ENCODE results near the gene CYP21A2. TPM values are rescaled to one million over a fixed set of nuclear protein-coding genes. Genes with fewer than 3 reads are reported as not detected.
"Not testable (repeated sequence)": the region's sequence is repeated elsewhere in the genome, so short reads cannot be mapped to it uniquely, and the experiment has no call there.

CYP21A2 gene
- total and polyA plus RNA-seq, 9 donors, result 0.04 to 1.9 (median 0.57) TPM

DNA sequence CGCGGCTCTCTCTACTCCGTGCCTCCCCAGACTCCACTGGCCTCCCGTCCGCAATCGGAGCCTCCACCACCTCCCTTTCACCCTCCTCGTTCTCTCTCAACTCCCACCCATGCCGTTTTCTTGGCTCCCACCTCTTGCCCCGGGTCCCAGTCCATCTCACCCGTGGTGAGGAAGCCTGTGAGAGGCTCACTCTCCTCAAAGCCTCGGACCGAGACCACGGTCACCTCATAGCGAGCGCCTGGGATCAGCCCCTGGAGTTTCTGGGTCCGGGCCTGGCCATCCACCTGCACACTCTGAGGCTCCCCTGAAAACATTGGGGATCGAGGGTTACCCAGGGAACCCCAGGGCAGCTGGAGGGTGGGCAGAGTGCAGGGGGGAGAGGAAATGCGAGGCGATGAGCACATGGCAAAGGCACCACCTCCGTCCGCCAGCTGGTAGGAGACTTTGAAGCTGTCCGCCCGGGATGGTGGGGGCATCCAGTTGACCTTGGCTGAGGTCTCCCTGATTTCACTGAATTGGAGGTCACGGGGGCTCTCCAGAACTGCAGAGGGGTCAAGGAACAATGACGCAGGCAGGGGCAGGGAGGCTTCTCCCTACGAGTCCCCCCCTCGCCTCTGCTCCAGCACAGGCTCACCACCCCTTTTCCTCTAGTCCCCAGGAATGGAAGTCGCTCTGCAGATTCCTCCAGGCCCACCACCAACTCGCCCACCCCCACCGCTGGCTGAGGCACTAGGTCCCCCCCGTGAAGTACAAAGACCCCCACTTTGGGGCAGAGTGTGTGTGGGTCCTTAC lies 5.6 kb downstream of the CYP21A2 start:
- Histone ChIP-seq H3K36me3 (ENCODE audit: control insufficient read depth, insufficient read depth, low read length) (peaks cover 19% of the 10 kb centered on the region), H3K4me1 (ENCODE audit: control insufficient read depth, insufficient read depth, low read length) (peaks cover 30% of the 10 kb centered on the region)
- DNase-seq; H3K9me3 ChIP-seq (replicated peaks; ENCODE audit: control insufficient read depth, low read depth, low read length); H3K4me3 ChIP-seq (ENCODE audit: low read length); H3K27me3 ChIP-seq (ENCODE audit: control insufficient read depth, insufficient read depth, low read length); H3K27ac ChIP-seq (ENCODE audit: low read length): not testable (repeated sequence)
- WGBS (ENCODE audit: insufficient coverage), result 82% methylated on average over 8 of the region's 31 CpGs

GRCh38 chr6:32044916-32045315 lies 6.7 kb downstream of the CYP21A2 start:
- WGBS (ENCODE audit: insufficient coverage), result 89% methylated on average over 1 of the region's 18 CpGs
- not testable (repeated sequence) for DNase-seq

DNA sequence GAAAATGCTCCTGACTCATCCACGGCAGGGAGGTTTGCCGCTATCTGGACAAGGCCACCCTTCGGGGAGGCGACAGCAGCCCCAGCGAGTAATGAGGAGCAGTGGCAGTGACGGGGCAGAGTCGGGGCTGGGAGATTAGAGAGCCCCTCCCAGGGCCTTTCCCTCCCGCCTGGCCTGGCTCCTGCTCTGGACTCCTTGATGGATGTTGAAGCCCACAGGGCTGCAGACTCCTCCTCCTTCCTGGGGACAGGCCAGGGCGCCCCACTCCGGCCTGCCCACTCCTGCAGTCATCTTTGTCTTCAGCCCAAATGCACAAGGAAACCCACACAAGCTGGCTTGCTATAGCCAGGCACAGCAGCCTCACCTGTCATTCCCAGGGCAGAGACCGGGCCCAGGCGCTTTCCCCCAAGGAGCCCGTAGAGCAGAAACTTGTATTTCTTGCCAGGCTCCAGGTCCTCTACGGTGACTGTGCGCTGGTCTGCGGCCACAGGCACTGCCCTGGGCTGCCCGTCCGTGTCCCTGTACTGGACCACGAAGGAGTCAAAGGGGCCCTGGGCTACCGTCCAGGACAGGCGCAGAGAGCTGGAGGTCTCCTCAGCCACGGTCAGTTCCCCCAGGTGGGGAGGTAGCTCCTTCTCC lies 7.7 kb downstream of the CYP21A2 start:
- WGBS (ENCODE audit: insufficient coverage), result 41% methylated on average over 10 of the region's 22 CpGs
- Histone ChIP-seq H3K27me3 (ENCODE audit: control insufficient read depth, insufficient read depth, low read length) (no peaks in the 10 kb centered on the region), H3K4me1 (ENCODE audit: control insufficient read depth, insufficient read depth, low read length) (peaks cover 30% of the 10 kb centered on the region), H3K9me3 (replicated peaks; ENCODE audit: control insufficient read depth, low read depth, low read length) (no peaks in the 10 kb centered on the region), H3K27ac (ENCODE audit: low read length) (peak overlapping the region; percentile 63), H3K4me3 (ENCODE audit: low read length) (no peak overlapping the region), H3K36me3 (ENCODE audit: control insufficient read depth, insufficient read depth, low read length) (peaks cover 25% of the 10 kb centered on the region)
- DNase-seq, result peak; percentile 25

More at GRCh38 chr6:32044916-32045315, 6.7 kb downstream of the CYP21A2 start:
- not testable (repeated sequence) for H3K27ac ChIP-seq (ENCODE audit: low read length); H3K9me3 ChIP-seq (replicated peaks; ENCODE audit: control insufficient read depth, low read depth, low read length); H3K4me3 ChIP-seq (ENCODE audit: low read length); H3K27me3 ChIP-seq (ENCODE audit: control insufficient read depth, insufficient read depth, low read length)
- Histone ChIP-seq H3K36me3 (ENCODE audit: control insufficient read depth, insufficient read depth, low read length) (peaks cover 22% of the 10 kb centered on the region), H3K4me1 (ENCODE audit: control insufficient read depth, insufficient read depth, low read length) (peaks cover 30% of the 10 kb centered on the region)

- H3K4me1 ChIP-seq (ENCODE audit: control insufficient read depth, insufficient read depth, low read length), result peaks cover 30% of the 10 kb centered on the region
Observed at GRCh38 chr6:32046450-32047083, 8.4 kb downstream of the CYP21A2 start.

DNA sequence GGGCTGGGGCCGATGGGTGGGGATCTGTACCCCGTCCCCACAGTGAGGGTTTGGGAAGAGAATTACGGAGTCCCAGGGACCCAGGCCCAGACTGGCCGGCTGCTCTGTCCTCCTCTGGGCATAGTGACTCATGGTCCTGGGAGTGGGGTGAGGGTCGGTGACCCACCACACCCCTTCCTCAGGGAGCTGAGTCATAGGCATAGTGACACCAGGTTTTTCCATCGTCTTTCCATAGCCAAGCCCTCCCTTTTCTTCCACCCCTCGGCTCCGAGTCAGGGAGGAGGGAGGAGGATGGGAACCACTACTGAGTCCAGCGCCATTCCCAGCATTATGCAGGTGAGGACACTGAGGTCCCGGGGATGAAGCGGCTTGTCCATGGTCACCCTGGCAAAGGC lies 8.9 kb downstream of the CYP21A2 start:
- peak; percentile 87 for DNase-seq
- Histone ChIP-seq H3K36me3 (ENCODE audit: control insufficient read depth, insufficient read depth, low read length) (peaks cover 31% of the 10 kb centered on the region), H3K4me3 (ENCODE audit: low read length) (no peak overlapping the region), H3K9me3 (replicated peaks; ENCODE audit: control insufficient read depth, low read depth, low read length) (no peaks in the 10 kb centered on the region), H3K27me3 (ENCODE audit: control insufficient read depth, insufficient read depth, low read length) (no peaks in the 10 kb centered on the region), H3K27ac (ENCODE audit: low read length) (peak overlapping the region; percentile 63), H3K4me1 (ENCODE audit: control insufficient read depth, insufficient read depth, low read length) (peaks cover 30% of the 10 kb centered on the region)
- WGBS (ENCODE audit: insufficient coverage), result 40% methylated on average over 8 of the region's 11 CpGs

More at GRCh38 chr6:32046450-32047083, 8.4 kb downstream of the CYP21A2 start:
- Histone ChIP-seq H3K4me3 (ENCODE audit: low read length) (no peak overlapping the region), H3K36me3 (ENCODE audit: control insufficient read depth, insufficient read depth, low read length) (peaks cover 31% of the 10 kb centered on the region), H3K27me3 (ENCODE audit: control insufficient read depth, insufficient read depth, low read length) (no peaks in the 10 kb centered on the region), H3K27ac (ENCODE audit: low read length) (peak overlapping the region; percentile 63), H3K9me3 (replicated peaks; ENCODE audit: control insufficient read depth, low read depth, low read length) (no peaks in the 10 kb centered on the region)
- DNase-seq, result peak; percentile 69
- 26% methylated on average over 6 of the region's 14 CpGs for WGBS (ENCODE audit: insufficient coverage)

DNA sequence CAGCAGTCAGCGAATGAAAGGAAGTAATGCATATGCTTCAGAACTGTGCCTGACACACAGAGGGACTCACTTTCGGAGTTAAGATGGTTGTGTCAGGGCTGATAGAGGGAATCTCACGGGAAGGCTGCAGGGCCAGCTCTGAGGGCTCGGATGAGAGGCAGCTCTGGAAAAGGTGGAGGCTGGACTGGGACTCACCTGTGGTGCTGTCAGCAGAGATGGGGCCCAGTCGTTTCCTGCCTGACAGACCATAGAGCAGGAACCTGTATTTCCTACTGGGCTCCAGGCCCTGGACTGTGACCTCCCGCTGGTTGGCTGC lies 9.3 kb downstream of the CYP21A2 start:
- Histone ChIP-seq H3K9me3 (replicated peaks; ENCODE audit: control insufficient read depth, low read depth, low read length) (no peaks in the 10 kb centered on the region), H3K4me3 (ENCODE audit: low read length) (no peak overlapping the region), H3K4me1 (ENCODE audit: control insufficient read depth, insufficient read depth, low read length) (peaks cover 30% of the 10 kb centered on the region), H3K27ac (ENCODE audit: low read length) (peak overlapping the region; percentile 63), H3K36me3 (ENCODE audit: control insufficient read depth, insufficient read depth, low read length) (peaks cover 31% of the 10 kb centered on the region), H3K27me3 (ENCODE audit: control insufficient read depth, insufficient read depth, low read length) (no peaks in the 10 kb centered on the region)
- DNase-seq, result no peak
- WGBS (ENCODE audit: insufficient coverage), result 72% methylated on average over 6 of the region's 6 CpGs

- WGBS (ENCODE audit: insufficient coverage), result 44% methylated on average over 42 of the region's 42 CpGs
- H3K4me1 ChIP-seq (ENCODE audit: control insufficient read depth, insufficient read depth, low read length), result peaks cover 30% of the 10 kb centered on the region
Observed at GRCh38 chr6:32047855-32048766, 9.9 kb downstream of the CYP21A2 start.

DNA sequence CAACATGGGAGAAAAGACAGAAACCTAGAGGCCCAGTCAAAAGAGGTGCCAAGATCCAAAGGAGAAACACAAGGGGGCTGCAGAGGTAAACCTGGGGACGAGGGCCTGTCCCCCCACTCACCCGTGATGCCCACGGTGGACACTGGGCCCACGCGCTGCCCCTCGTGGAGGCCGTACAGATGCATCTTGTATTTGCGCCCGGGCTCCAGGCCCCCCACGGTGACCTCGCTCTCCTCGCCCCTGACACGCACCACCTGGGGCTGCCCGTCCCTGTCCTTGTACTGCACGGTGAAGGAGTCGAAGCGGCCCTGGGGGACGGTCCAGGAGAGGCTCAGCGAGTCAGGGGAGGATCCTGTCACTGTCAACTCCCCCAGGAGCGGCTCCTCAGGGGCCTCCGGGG lies 10.9 kb downstream of the CYP21A2 start:
- WGBS (ENCODE audit: insufficient coverage), result 94% methylated on average over 13 of the region's 21 CpGs
- H3K36me3 ChIP-seq (ENCODE audit: control insufficient read depth, insufficient read depth, low read length), result peaks cover 40% of the 10 kb centered on the region
- H3K4me3 ChIP-seq (ENCODE audit: low read length); H3K9me3 ChIP-seq (replicated peaks; ENCODE audit: control insufficient read depth, low read depth, low read length); DNase-seq; H3K27me3 ChIP-seq (ENCODE audit: control insufficient read depth, insufficient read depth, low read length): not testable (repeated sequence)
- peaks cover 30% of the 10 kb centered on the region for H3K4me1 ChIP-seq (ENCODE audit: control insufficient read depth, insufficient read depth, low read length)
- H3K27ac ChIP-seq (ENCODE audit: low read length), result peak overlapping the region; percentile 29

More at GRCh38 chr6:32047855-32048766, 9.9 kb downstream of the CYP21A2 start:
- no peaks in the 10 kb centered on the region for H3K9me3 ChIP-seq (replicated peaks; ENCODE audit: control insufficient read depth, low read depth, low read length)
- no peaks in the 10 kb centered on the region for H3K27me3 ChIP-seq (ENCODE audit: control insufficient read depth, insufficient read depth, low read length)
- DNase-seq, result peak; percentile 72
- H3K27ac ChIP-seq (ENCODE audit: low read length), result peak overlapping the region; percentile 63
- H3K36me3 ChIP-seq (ENCODE audit: control insufficient read depth, insufficient read depth, low read length), result peaks cover 32% of the 10 kb centered on the region
- no peak overlapping the region for H3K4me3 ChIP-seq (ENCODE audit: low read length)

- not testable (repeated sequence) for H3K9me3 ChIP-seq (replicated peaks; ENCODE audit: control insufficient read depth, low read depth, low read length); H3K4me3 ChIP-seq (ENCODE audit: low read length); H3K27me3 ChIP-seq (ENCODE audit: control insufficient read depth, insufficient read depth, low read length); H3K27ac ChIP-seq (ENCODE audit: low read length)
- DNase-seq, result peak; percentile 5
- 33% methylated on average over 1 of the region's 11 CpGs for WGBS (ENCODE audit: insufficient coverage)
- Histone ChIP-seq H3K4me1 (ENCODE audit: control insufficient read depth, insufficient read depth, low read length) (peaks cover 30% of the 10 kb centered on the region), H3K36me3 (ENCODE audit: control insufficient read depth, insufficient read depth, low read length) (peaks cover 44% of the 10 kb centered on the region)
Observed at GRCh38 chr6:32049736-32050135, 11.5 kb downstream of the CYP21A2 start.
